Testis (tissue), 5 donors: Measurements from ENCODE around the gene SPCS1. TPM values are rescaled to one million over a fixed set of nuclear protein-coding genes. Genes with fewer than 3 reads are reported as not detected.

Experiments
- DNase-seq: peaks from one replicate; pipeline ENCODE4 v3.0.0-alpha.2; 2019
- H3K27ac ChIP-seq, 2 donors: fragments of 200-600 bp; sonication (generic); one replicate each; pipeline ENCODE4 v1.5.1; 2019
- H3K27me3 ChIP-seq: fragments of 200-600 bp; sonication (generic); one replicate; pipeline ENCODE4 v1.5.1; 2019
- H3K36me3 ChIP-seq: fragments of 200-600 bp; sonication (generic); one replicate; pipeline ENCODE4 v1.5.1; 2017; ENCODE audit warnings: low read depth; ENCODE audit errors: missing control alignments
- H3K4me1 ChIP-seq: fragments of 200-600 bp; sonication (generic); one replicate; pipeline ENCODE4 v1.5.1; 2019
- H3K4me3 ChIP-seq, 2 donors: fragments of 200-600 bp; sonication (generic); one replicate each; pipeline ENCODE4 v1.5.1; 2017 to 2019
- H3K9me3 ChIP-seq: fragments of 200-600 bp; sonication (generic); one replicate; pipeline ENCODE4 v1.5.1; 2017
- CTCF ChIP-seq, 3 experiments: fragments of 450-650 bp in 2 of 3; fragments of 200-600 bp in 1 of 3; sonication (generic) in 1 of 3; IDR thresholded peaks; one replicate each; pipeline ENCODE4 v1.5.1; 2016 to 2019; ENCODE audit warnings: antibody characterized with exemption in 3 of 3, mild to moderate bottlenecking in 2 of 3, moderate library complexity in 1 of 3
- POLR2A ChIP-seq: fragments of 450-650 bp; IDR thresholded peaks from one replicate; pipeline ENCODE4 v1.6.1; 2017; ENCODE audit warnings: antibody characterized with exemption, mild to moderate bottlenecking, moderate library complexity
- WGBS, 2 donors: methylation state at CpG; one replicate each; pipeline ENCODE4 v1.1.5; 2018; 5-methylcytosine and 5-hydroxymethylcytosine counted together
- intact Hi-C: fragments of 100-400 bp; cut with DNase I; formaldehyde crosslinking; loops from one replicate; pipeline ENCODE4 v1.15.1; 2023; ENCODE audit warnings: low total_unique reads
- long read RNA-seq, 2 donors: transcript quantifications; one replicate each; lab custom pipeline, GENCODE V29; 2026
- polyA plus RNA-seq: library from polyadenylated mRNA; stranded (reverse); fragments of 350-450 nt; fragmentation: Illumina TruSeq; extraction: RNeasy Lipid Tissue Mini Kit (QIAGEN cat#74804); gene quantifications from one replicate; pipeline ENCODE4 v1.2.3, GENCODE V29; 2014; ENCODE audit warnings: low read depth, low replicate concordance; ENCODE audit not compliant: insufficient read depth
- total RNA-seq, 2 donors: library from RNA; depleted of rRNA; stranded (reverse); fragments of >200 nt; gene quantifications; one replicate each; pipeline ENCODE4 v1.2.3, GENCODE V29; 2016

SPCS1 gene
- total RNA-seq = 100 to 1,000 TPM; 166 to 179 TPM
- 340 TPM for polyA plus RNA-seq
- long read RNA-seq, donor 1, full-length matches to known transcripts = 104 of 156 reads
- long read RNA-seq, donor 1, partial matches to known transcripts = 46 of 156 reads
- long read RNA-seq, donor 1, other reads (novel, unspliced or antisense) = 6 of 156 reads
- long read RNA-seq, donor 2, full-length matches to known transcripts = 79 of 79 reads
- long read RNA-seq, donor 2, partial matches to known transcripts = 0 of 79 reads
- long read RNA-seq, donor 2, other reads (novel, unspliced or antisense) = 0 of 79 reads

- Histone ChIP-seq H3K27ac (peak within 1 kb of the TSS; percentile 82 to 90), H3K4me1 (peaks cover 14% of the 10 kb centered on the region), H3K4me3 (peak within 1 kb of the TSS; percentile 89 to 94), H3K27me3 (no peaks in the 10 kb centered on the region), H3K9me3 (no peaks in the 10 kb centered on the region), H3K36me3 (no peaks in the 10 kb centered on the region)
- intact Hi-C loops = no loop called here
- DNase-seq = peak; percentile 93
- 0% methylated on average over 12 to 81 of the region's 94 CpGs for WGBS, 2 donors
- no peak for TF ChIP-seq CTCF (IDR thresholded peaks at IDR 0.05)
- peak; percentile 17 for TF ChIP-seq POLR2A
Measured at GRCh38 chr3:52705688-52706686, at the start of gene SPCS1, which contains the start of gene GLT8D1. Gene SPCS1 (plus strand): TSS chr3:52706106. CDS start chr3:52706247, 141 bp downstream. Gene GLT8D1 (minus strand): TSS chr3:52705791. CDS start chr3:52700460, 5,331 bp downstream.

- Histone ChIP-seq H3K27ac (no peak overlapping the region), H3K36me3 (no peaks in the 10 kb centered on the region), H3K4me1 (no peaks in the 10 kb centered on the region), H3K4me3 (no peak overlapping the region), H3K9me3 (no peaks in the 10 kb centered on the region), H3K27me3 (no peaks in the 10 kb centered on the region)
- TF ChIP-seq POLR2A = no peak
- no peak for TF ChIP-seq CTCF (IDR thresholded peaks at IDR 0.05)
- intact Hi-C loops = no loop called here
- WGBS, 2 donors = 65 to 98% methylated on average over 3 of the region's 3 CpGs
- DNase-seq = no peak
Measured at GRCh38 chr3:52660046-52660445, 45.9 kb upstream of the SPCS1 start.

GRCh38 chr3:52663098-52663497, 42.8 kb upstream of the SPCS1 start:
- 80 to 88% methylated on average over 3 of the region's 3 CpGs for WGBS, 2 donors
- no peak for TF ChIP-seq POLR2A
- TF ChIP-seq CTCF (IDR thresholded peaks at IDR 0.05) = no peak
- H3K36me3 ChIP-seq = no peaks in the 10 kb centered on the region
- no peaks in the 10 kb centered on the region for H3K4me1 ChIP-seq
- H3K27me3 ChIP-seq = no peaks in the 10 kb centered on the region
- H3K9me3 ChIP-seq = no peaks in the 10 kb centered on the region
- no peak for DNase-seq
- H3K4me3 ChIP-seq = no peak overlapping the region
- intact Hi-C loops = no loop called here
- no peak overlapping the region for H3K27ac ChIP-seq

- Histone ChIP-seq H3K27ac (peak overlapping the region; percentile 25 to 38), H3K27me3 (no peaks in the 10 kb centered on the region), H3K36me3 (no peaks in the 10 kb centered on the region), H3K9me3 (no peaks in the 10 kb centered on the region), H3K4me1 (peaks cover 15% of the 10 kb centered on the region), H3K4me3 (no peak overlapping the region)
- intact Hi-C loops = no loop called here
- 51 to 55% methylated on average over 9 of the region's 9 CpGs for whole genome bisulfite sequencing, 2 donors
- peak; percentile 55 for DNase-seq
- TF ChIP-seq CTCF (IDR thresholded peaks at IDR 0.05) (no peak), POLR2A (no peak)
Measured at GRCh38 chr3:52670621-52671521, 35.0 kb upstream of the SPCS1 start.
